HG02973 (cell line): ENCODE data around the gene ZNF490.
A peak's percentile ranks its signal among the peaks of the same experiment; 100 is the strongest.
"Not testable (repeated sequence)": the region's sequence is repeated elsewhere in the genome, so short reads cannot be mapped to it uniquely, and the experiment has no call there.

ENCODE experiments used
- ATAC-seq: cut with Tn5 transposase; IDR thresholded peaks from one replicate; pipeline ENCODE4 v1.9.1; 2021; ENCODE audit warnings: moderate library complexity; ENCODE audit not compliant: unreplicated experiment

Gene ZNF490

GRCh38 chr19:12623361-12624031, 12.9 kb upstream of the ZNF490 start:
- ATAC-seq, result no peak

- not testable (repeated sequence) for ATAC-seq
Measured at GRCh38 chr19:12621253-12622024, 10.8 kb upstream of the ZNF490 start.

- no peak for ATAC-seq
Measured at GRCh38 chr19:12617646-12618045, 7.0 kb upstream of the ZNF490 start.

- no peak for ATAC-seq
Measured at GRCh38 chr19:12611361-12611699, 717 bp upstream of the ZNF490 start.

- no peak for ATAC-seq
Measured at GRCh38 chr19:12607631-12608030, 3.0 kb downstream of the ZNF490 start.

- no peak for ATAC-seq
Measured at GRCh38 chr19:12606796-12607195, 3.8 kb downstream of the ZNF490 start.

GRCh38 chr19:12603714-12604113, 6.9 kb downstream of the ZNF490 start:
- peak; percentile 72 for ATAC-seq

- no peak for ATAC-seq
Measured at GRCh38 chr19:12597594-12597993, 13.0 kb downstream of the ZNF490 start.

- no peak for ATAC-seq
Measured at GRCh38 chr19:12596927-12597548, 13.6 kb downstream of the ZNF490 start.

- ATAC-seq, result no peak
Measured at GRCh38 chr19:12596485-12596884, 14.1 kb downstream of the ZNF490 start.

GRCh38 chr19:12581100-12581499, 29.5 kb downstream of the ZNF490 start:
- ATAC-seq, result no peak

- no peak for ATAC-seq
Measured at GRCh38 chr19:12580180-12580694, 30.4 kb downstream of the ZNF490 start.

- ATAC-seq, result no peak
Measured at GRCh38 chr19:12578641-12579040, 32.0 kb downstream of the ZNF490 start.

- no peak for ATAC-seq
Measured at GRCh38 chr19:12574036-12574435, 36.6 kb downstream of the ZNF490 start.

- no peak for ATAC-seq
Measured at GRCh38 chr19:12567951-12568350, 42.7 kb downstream of the ZNF490 start.

GRCh38 chr19:12566380-12566779, 44.2 kb downstream of the ZNF490 start:
- ATAC-seq, result not testable (repeated sequence)

GRCh38 chr19:12564016-12564664, 46.5 kb downstream of the ZNF490 start:
- ATAC-seq, result no peak

- no peak for ATAC-seq
Measured at GRCh38 chr19:12555456-12555930, 55.1 kb downstream of the ZNF490 start.

GRCh38 chr19:12551060-12551832, 59.4 kb downstream of the ZNF490 start, which contains the start of gene ZNF564:
ZNF564 (minus strand) TSS chr19:12551482; CDS start chr19:12551332, 150 bp downstream.
- ATAC-seq, result peak; percentile 93

GRCh38 chr19:12546903-12547302, 63.7 kb downstream of the ZNF490 start:
- no peak for ATAC-seq
